ENCODE measurements around the gene FLVCR1. TPM values are rescaled to one million over a fixed set of nuclear protein-coding genes. Genes with fewer than 3 reads are reported as not detected.

The FLVCR1 gene
- total and polyA plus RNA-seq, 9 of the 15 experiments (the other 6 are each of a cell fraction or from before 2014, with no cell fraction given) = 5.2 to 18.0 (median 12.5) TPM

DNA sequence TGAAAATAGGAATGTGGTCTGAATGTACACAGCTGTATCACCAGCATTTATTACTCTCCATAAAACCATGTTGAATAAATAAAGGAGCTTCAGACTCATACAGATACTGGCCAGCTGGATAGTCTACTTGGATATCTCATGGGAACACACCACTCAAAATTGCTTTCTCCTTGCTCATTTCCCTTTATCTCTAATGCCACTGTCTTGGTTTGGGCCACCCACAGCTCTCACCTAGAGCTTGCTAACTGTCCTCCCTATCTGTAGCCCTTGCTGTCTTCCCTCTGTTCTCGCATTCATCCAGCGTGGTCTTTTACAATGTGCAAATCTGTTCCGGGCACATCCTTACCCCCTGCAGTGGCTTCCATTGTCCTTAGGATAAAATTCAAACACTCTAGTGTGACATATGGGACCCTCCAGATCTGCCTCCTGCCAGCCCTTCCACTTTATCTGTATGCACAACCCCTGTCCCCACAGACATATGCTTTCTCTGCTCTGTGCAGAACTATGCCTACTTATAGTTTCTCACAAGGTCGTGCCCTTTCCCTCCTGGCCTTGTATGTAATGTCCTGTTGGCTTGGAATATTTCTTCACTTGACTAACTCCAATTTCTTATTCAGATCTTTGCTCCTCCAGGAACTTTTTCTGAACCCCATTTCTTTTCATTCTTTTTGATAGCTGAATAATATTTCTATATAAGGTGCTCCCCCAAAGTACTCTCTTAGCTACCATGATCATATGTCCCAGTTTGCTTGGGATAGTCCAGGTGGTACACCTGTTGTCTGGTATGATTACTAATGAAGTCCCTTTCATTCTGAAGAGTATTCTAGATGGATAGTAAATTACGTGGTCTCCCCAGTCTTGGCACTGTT is 2.9 kb downstream of the FLVCR1 start (continued):
- TF ChIP-seq, protein P1, sequence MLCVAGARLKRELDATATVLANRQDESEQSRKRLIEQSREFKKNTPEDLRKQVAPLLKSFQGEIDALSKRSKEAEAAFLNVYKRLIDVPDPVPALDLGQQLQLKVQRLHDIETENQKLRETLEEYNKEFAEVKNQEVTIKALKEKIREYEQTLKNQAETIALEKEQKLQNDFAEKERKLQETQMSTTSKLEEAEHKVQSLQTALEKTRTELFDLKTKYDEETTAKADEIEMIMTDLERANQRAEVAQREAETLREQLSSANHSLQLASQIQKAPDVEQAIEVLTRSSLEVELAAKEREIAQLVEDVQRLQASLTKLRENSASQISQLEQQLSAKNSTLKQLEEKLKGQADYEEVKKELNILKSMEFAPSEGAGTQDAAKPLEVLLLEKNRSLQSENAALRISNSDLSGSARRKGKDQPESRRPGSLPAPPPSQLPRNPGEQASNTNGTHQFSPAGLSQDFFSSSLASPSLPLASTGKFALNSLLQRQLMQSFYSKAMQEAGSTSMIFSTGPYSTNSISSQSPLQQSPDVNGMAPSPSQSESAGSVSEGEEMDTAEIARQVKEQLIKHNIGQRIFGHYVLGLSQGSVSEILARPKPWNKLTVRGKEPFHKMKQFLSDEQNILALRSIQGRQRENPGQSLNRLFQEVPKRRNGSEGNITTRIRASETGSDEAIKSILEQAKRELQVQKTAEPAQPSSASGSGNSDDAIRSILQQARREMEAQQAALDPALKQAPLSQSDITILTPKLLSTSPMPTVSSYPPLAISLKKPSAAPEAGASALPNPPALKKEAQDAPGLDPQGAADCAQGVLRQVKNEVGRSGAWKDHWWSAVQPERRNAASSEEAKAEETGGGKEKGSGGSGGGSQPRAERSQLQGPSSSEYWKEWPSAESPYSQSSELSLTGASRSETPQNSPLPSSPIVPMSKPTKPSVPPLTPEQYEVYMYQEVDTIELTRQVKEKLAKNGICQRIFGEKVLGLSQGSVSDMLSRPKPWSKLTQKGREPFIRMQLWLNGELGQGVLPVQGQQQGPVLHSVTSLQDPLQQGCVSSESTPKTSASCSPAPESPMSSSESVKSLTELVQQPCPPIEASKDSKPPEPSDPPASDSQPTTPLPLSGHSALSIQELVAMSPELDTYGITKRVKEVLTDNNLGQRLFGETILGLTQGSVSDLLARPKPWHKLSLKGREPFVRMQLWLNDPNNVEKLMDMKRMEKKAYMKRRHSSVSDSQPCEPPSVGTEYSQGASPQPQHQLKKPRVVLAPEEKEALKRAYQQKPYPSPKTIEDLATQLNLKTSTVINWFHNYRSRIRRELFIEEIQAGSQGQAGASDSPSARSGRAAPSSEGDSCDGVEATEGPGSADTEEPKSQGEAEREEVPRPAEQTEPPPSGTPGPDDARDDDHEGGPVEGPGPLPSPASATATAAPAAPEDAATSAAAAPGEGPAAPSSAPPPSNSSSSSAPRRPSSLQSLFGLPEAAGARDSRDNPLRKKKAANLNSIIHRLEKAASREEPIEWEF (CRISPR knock-in tag; IDR thresholded peaks at IDR 0.05) = no peak; the same call in 1 of the 2 replicates
- TF ChIP-seq ZNF584 (CRISPR knock-in tag; IDR thresholded peaks at IDR 0.05; ENCODE audit: low read depth) (peak; percentile 87), FIP1L1 (IDR thresholded peaks at IDR 0.05; ENCODE audit: low read depth, low read length, poor library complexity, severe bottlenecking) (no peak), SPI1 (IDR thresholded peaks at IDR 0.05; ENCODE audit: borderline replicate concordance, low read depth, low read length) (0 out of 2 replicates have a peak, but pooled peaks have one; percentile 7), CAMTA2 (CRISPR knock-in tag; conservative IDR thresholded peaks at IDR 0.05) (no peak)
- TF ChIP-seq, protein P2, sequence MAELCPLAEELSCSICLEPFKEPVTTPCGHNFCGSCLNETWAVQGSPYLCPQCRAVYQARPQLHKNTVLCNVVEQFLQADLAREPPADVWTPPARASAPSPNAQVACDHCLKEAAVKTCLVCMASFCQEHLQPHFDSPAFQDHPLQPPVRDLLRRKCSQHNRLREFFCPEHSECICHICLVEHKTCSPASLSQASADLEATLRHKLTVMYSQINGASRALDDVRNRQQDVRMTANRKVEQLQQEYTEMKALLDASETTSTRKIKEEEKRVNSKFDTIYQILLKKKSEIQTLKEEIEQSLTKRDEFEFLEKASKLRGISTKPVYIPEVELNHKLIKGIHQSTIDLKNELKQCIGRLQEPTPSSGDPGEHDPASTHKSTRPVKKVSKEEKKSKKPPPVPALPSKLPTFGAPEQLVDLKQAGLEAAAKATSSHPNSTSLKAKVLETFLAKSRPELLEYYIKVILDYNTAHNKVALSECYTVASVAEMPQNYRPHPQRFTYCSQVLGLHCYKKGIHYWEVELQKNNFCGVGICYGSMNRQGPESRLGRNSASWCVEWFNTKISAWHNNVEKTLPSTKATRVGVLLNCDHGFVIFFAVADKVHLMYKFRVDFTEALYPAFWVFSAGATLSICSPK (IDR thresholded peaks at IDR 0.05; ENCODE audit: borderline replicate concordance) = peak; percentile 17; the same call in 1 of the 2 replicates
- TF ChIP-seq, protein P3, sequence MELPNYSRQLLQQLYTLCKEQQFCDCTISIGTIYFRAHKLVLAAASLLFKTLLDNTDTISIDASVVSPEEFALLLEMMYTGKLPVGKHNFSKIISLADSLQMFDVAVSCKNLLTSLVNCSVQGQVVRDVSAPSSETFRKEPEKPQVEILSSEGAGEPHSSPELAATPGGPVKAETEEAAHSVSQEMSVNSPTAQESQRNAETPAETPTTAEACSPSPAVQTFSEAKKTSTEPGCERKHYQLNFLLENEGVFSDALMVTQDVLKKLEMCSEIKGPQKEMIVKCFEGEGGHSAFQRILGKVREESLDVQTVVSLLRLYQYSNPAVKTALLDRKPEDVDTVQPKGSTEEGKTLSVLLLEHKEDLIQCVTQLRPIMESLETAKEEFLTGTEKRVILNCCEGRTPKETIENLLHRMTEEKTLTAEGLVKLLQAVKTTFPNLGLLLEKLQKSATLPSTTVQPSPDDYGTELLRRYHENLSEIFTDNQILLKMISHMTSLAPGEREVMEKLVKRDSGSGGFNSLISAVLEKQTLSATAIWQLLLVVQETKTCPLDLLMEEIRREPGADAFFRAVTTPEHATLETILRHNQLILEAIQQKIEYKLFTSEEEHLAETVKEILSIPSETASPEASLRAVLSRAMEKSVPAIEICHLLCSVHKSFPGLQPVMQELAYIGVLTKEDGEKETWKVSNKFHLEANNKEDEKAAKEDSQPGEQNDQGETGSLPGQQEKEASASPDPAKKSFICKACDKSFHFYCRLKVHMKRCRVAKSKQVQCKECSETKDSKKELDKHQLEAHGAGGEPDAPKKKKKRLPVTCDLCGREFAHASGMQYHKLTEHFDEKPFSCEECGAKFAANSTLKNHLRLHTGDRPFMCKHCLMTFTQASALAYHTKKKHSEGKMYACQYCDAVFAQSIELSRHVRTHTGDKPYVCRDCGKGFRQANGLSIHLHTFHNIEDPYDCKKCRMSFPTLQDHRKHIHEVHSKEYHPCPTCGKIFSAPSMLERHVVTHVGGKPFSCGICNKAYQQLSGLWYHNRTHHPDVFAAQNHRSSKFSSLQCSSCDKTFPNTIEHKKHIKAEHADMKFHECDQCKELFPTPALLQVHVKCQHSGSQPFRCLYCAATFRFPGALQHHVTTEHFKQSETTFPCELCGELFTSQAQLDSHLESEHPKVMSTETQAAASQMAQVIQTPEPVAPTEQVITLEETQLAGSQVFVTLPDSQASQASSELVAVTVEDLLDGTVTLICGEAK (IDR thresholded peaks at IDR 0.05) = no peak
- TF ChIP-seq, protein P3 (CRISPR knock-in tag; IDR thresholded peaks at IDR 0.05) = no peak
